GM12878 (cell line): Measurements from ENCODE around the gene GEMIN7. TPM values are rescaled to one million over a fixed set of nuclear protein-coding genes. Genes with fewer than 3 reads are reported as not detected.

Experiments used
- ATAC-seq: fragments of 200-7000 bp; cut with Tn5 transposase; 3 replicates; pipeline ENCODE4 v1.9.1; 2020; ENCODE audit warnings: mild to moderate bottlenecking, moderate library complexity
- BruUV-seq: library from RNA; stranded (reverse); fragments of 400-500 nt; replicated peaks from 2 replicates; lab custom pipeline; 2021; lab: Mats Ljungman, UMichigan
- CTCF ChIA-PET: fragments of 300-600 bp; sonication (Branson Sonifier 250); formaldehyde crosslinking; extraction: SDS; loops from one replicate; lab custom pipeline; 2021; ENCODE audit warnings: inconsistent platforms; lab: Yijun Ruan, JAX
- POLR2A ChIA-PET: fragments of 350-600 bp; formaldehyde crosslinking; extraction: SDS; loops from one replicate; lab custom pipeline; 2021; ENCODE audit warnings: inconsistent platforms; lab: Charles Lee
- RAD21 ChIA-PET: fragments of 300-600 bp; sonication (Branson Sonifier 250); formaldehyde crosslinking; loops from one replicate; lab custom pipeline; 2023; ENCODE audit warnings: antibody characterized with exemption; ENCODE audit not compliant: unreplicated experiment; lab: Charles Lee
- SMC1A ChIA-PET: fragments of 300-600 bp; sonication (Branson Sonifier 250); formaldehyde crosslinking; loops from one replicate; lab custom pipeline; 2023; ENCODE audit not compliant: unreplicated experiment, uncharacterized antibody; lab: Charles Lee
- DNase-seq: peaks from one replicate; pipeline ENCODE4 v3.0.0-alpha.2; 2011; ENCODE audit warnings: low read depth, low spot score
- FAIRE-seq: peaks from 3 replicates; lab custom pipeline; 2011; peaks lifted over from hg19 to GRCh38; lab: Jason Lieb, UNC
- H2AFZ ChIP-seq: 2 replicates; pipeline ENCODE4 v1.6.0; 2011; ENCODE audit warnings: low read depth, low read length, control low read depth; ENCODE audit not compliant: control insufficient read depth
- H3K27ac ChIP-seq: 2 replicates; pipeline ENCODE4 v1.5.1; 2011; ENCODE audit warnings: control low read depth; ENCODE audit not compliant: control insufficient read depth, insufficient read depth
- H3K27me3 ChIP-seq, 2 experiments: replicated peaks in 1 of 2; 2 replicates each; pipeline versions ENCODE4 v1.6.0 to v1.6.1; 2011; ENCODE audit warnings: low read length in 1 of 2; ENCODE audit not compliant: control insufficient read depth in 2 of 2, insufficient read depth in 2 of 2
- H3K36me3 ChIP-seq, 2 experiments: 2 replicates each; pipeline ENCODE4 v1.5.1; 2011; ENCODE audit warnings: low read length in 1 of 2; ENCODE audit not compliant: control insufficient read depth in 2 of 2, insufficient read depth in 2 of 2
- H3K4me1 ChIP-seq: 2 replicates; pipeline ENCODE4 v1.6.1; 2011; ENCODE audit warnings: mild to moderate bottlenecking, low read length, moderate library complexity, mixed read lengths; ENCODE audit not compliant: control insufficient read depth, insufficient read depth
- H3K4me2 ChIP-seq: 2 replicates; pipeline ENCODE4 v1.6.0; 2011; ENCODE audit warnings: control low read depth; ENCODE audit not compliant: control insufficient read depth, insufficient read depth
- H3K4me3 ChIP-seq: fragments of 200-600 bp; sonication (generic); 2 replicates; pipeline ENCODE4 v1.5.1; 2016
- H3K79me2 ChIP-seq: 2 replicates; pipeline ENCODE4 v1.6.0; 2011; ENCODE audit warnings: low read length; ENCODE audit not compliant: control insufficient read depth, insufficient read depth
- H3K9ac ChIP-seq: 2 replicates; pipeline ENCODE4 v1.8.0; 2011; ENCODE audit warnings: low read length, control low read depth, mixed read lengths; ENCODE audit not compliant: control insufficient read depth, insufficient read depth
- H3K9me3 ChIP-seq: replicated peaks from 3 replicates; pipeline ENCODE4 v1.5.1; 2011; ENCODE audit warnings: mild to moderate bottlenecking, low read length; ENCODE audit not compliant: control insufficient read depth, insufficient read depth
- H4K20me1 ChIP-seq: 2 replicates; pipeline ENCODE4 v1.6.0; 2011; ENCODE audit not compliant: control insufficient read depth, insufficient read depth
- DPF2 ChIP-seq: fragments of 450-650 bp; IDR thresholded peaks from 2 replicates; pipeline ENCODE4 v1.6.1; 2017; ENCODE audit warnings: mild to moderate bottlenecking
- NR2C2 ChIP-seq: IDR thresholded peaks from 2 replicates; pipeline ENCODE4 v1.6.1; 2011; ENCODE audit warnings: borderline replicate concordance, low read depth; ENCODE audit not compliant: control insufficient read depth, insufficient read length
- RUNX3 ChIP-seq: IDR thresholded peaks from 2 replicates; pipeline ENCODE4 v1.6.1; 2012; ENCODE audit warnings: low read length, inconsistent platforms
- ZBED1 ChIP-seq: IDR thresholded peaks from 2 replicates; pipeline ENCODE4 v1.6.1; 2016; ENCODE audit warnings: borderline replicate concordance
- WGBS: methylation state at CpG from one replicate; pipeline ENCODE4 v1.1.6; 2016; ENCODE audit warnings: low lambda C conversion rate; ENCODE audit not compliant: insufficient replicate concordance, insufficient coverage; ENCODE audit errors: missing lambda C conversion rate; 5-methylcytosine and 5-hydroxymethylcytosine counted together
- in situ Hi-C: fragments of 300-500 bp; cut with MboI; formaldehyde crosslinking; loops from 9 replicates; pipeline ENCODE4 v1.14.3; 2018; ENCODE audit warnings: mixed read lengths
- intact Hi-C: fragments of 100-400 bp; cut with micrococcal nuclease; formaldehyde crosslinking; loops from one replicate; pipeline ENCODE4 v1.14.2; 2022; ENCODE audit not compliant: unreplicated experiment
- polyA plus RNA-seq, 11 experiments: library from polyadenylated mRNA; depleted of rRNA in 4 of 11; unstranded in 6 of 11; stranded (reverse) in 5 of 11; fragments of >200 nt; fragmentation: Nextera tagmentation in 4 of 11; fragmentation: Illumina TruSeq in 1 of 11; extraction: Ambion mirVana in 4 of 11; extraction: Trizol in 1 of 11; gene quantifications; 1 replicate in 1 of 11; 2 replicates in 10 of 11; pipeline versions ENCODE4 v1.2.1 to v1.2.3, GENCODE V29; 2011 to 2016; ENCODE audit warnings: inconsistent platforms in 2 of 11, missing spikeins in 2 of 11, low read depth in 1 of 11
- total RNA-seq, 4 experiments: library from RNA; depleted of rRNA in 3 of 4; stranded (reverse); fragments of >200 nt in 3 of 4; fragmentation: Illumina TruSeq in 1 of 4; extraction: Trizol in 1 of 4; gene quantifications; 2 replicates each; pipeline versions ENCODE4 v1.2.1 to v1.2.3, GENCODE V29; 2013 to 2021
- TF ChIP-seq, protein P1 (sequence below): fragments of 450-650 bp; formaldehyde crosslinking; IDR thresholded peaks from 2 replicates; pipeline ENCODE4 v1.4.0; 2020; ENCODE audit warnings: mild to moderate bottlenecking, moderate library complexity
- TF ChIP-seq, protein P2 (sequence below): IDR thresholded peaks from 2 replicates; pipeline ENCODE4 v1.6.1; 2011; ENCODE audit warnings: low read depth, mild to moderate bottlenecking, low read length, moderate library complexity, borderline replicate concordance; ENCODE audit errors: extremely low read depth
- TF ChIP-seq, protein P3 (sequence below): fragments of 450-650 bp; IDR thresholded peaks from 2 replicates; pipeline ENCODE4 v1.6.1; 2016; ENCODE audit warnings: mild to moderate bottlenecking
- TF ChIP-seq, protein P4 (sequence below): fragments of 450-650 bp; formaldehyde crosslinking; IDR thresholded peaks from 2 replicates; pipeline ENCODE4 v1.4.0; 2022; ENCODE audit warnings: mild to moderate bottlenecking, moderate library complexity
- TF ChIP-seq, protein P5 (sequence below), 3 experiments: IDR thresholded peaks in 2 of 3; conservative IDR thresholded peaks in 1 of 3; 2 replicates each; pipeline ENCODE4 v1.5.1; 2011; ENCODE audit warnings: low read depth in 3 of 3, low read length in 3 of 3, mild to moderate bottlenecking in 3 of 3, control low read depth in 2 of 3, moderate library complexity in 2 of 3, inconsistent platforms in 1 of 3, mixed read lengths in 1 of 3; ENCODE audit not compliant: control insufficient read depth in 2 of 3, insufficient read depth in 1 of 3; ENCODE audit errors: extremely low read depth in 1 of 3

GEMIN7 gene
- total and polyA plus RNA-seq, 10 of the 15 experiments (the other 5 are each of a cell fraction or from before 2014, with no cell fraction given): 21.1 to 76.7 (median 44.9) TPM

DNA sequence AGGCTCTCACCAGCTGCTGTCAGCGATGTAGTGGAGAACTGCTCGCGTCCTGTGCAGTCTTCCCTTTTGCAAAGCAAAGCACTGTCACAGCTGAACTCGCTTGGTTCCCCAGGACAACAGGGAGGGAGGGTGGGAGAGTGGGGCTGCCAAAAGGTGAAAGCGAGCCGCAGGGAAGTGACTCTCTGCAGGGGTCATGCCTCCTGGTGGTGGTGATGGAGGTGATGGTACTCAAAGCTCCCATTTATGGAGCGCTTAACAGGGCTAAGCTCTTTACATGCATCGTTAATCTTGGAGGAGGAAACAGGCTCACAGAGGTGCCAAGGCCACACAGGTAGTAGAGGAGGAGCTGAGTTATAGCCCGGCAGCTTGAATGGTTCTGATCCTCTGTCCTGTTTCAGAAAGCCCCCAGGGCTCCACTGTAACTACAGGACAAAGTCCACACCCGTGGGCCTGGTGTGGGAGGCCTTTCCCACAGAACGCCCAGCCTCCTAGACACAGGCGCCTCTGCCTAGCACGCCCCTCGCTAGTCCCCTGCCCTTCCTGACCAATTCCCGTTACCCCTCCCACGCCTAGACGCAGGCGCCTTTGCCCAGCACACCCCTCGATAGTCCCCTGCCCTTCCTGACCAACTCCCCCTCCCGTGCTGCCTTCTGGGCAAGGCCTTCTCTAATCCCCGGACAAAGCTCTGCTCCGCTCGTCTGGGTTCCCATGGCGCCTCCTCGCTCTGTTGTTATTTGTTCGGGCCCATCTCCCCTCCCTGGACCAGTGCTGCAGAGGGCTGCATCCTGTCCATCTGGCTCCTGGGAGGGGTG, 24.7 kb downstream of the GEMIN7 start:
- ChIA-PET RAD21 (interaction anchor here (0.7 to 2.3 kb wide), 5 partner anchors 12 to 114 kb away, joined by 3 to 8 read pairs (median 4); partner anchors contain the start of genes PPP1R37 and TRAPPC6A), CTCF (interaction anchor here (0.5 to 3.0 kb wide), 11 partner anchors 9 to 83 kb away, joined by 3 to 12 read pairs (median 6); partner anchors contain the start of genes GEMIN7 and PPP1R37), SMC1A (interaction anchor here (0.6 to 1.6 kb wide), 5 partner anchors 10 to 385 kb away, joined by 3 to 7 read pairs (median 3); no protein-coding TSS in a partner anchor), POLR2A (interaction anchor here (1.9 to 2.4 kb wide), 2 partner anchors 11 to 14 kb away, joined by 8 read pairs; partner anchors contain the start of gene PPP1R37)
- H3K9me3 ChIP-seq: no peaks in the 10 kb centered on the region
- H3K27me3 ChIP-seq: no peaks in the 10 kb centered on the region
- ATAC-seq (peak; percentile 59), FAIRE-seq (no peak), DNase-seq (no peak)
- H2AFZ ChIP-seq: no peak overlapping the region
- intact Hi-C loops: no loop called here
- H3K4me2 ChIP-seq: 0 out of 2 replicates have a peak overlapping the region, but pooled peaks have one; percentile 13
- no TSS peak for BruUV-seq
- peaks cover 9% of the 10 kb centered on the region for H4K20me1 ChIP-seq
- peaks cover 61% of the 10 kb centered on the region for H3K79me2 ChIP-seq
- H3K4me3 ChIP-seq: no peak overlapping the region
- in situ Hi-C loops: no loop called here
- no peak overlapping the region for H3K9ac ChIP-seq
- peaks cover 25% of the 10 kb centered on the region for H3K4me1 ChIP-seq
- no peak overlapping the region for H3K27ac ChIP-seq
- peaks cover 2 to 15% of the 10 kb centered on the region in 2 experiments; a peak in 3 of 4 replicates for H3K36me3 ChIP-seq
- 75% methylated on average over 25 of the region's 26 CpGs for WGBS
- TF ChIP-seq, protein P1, sequence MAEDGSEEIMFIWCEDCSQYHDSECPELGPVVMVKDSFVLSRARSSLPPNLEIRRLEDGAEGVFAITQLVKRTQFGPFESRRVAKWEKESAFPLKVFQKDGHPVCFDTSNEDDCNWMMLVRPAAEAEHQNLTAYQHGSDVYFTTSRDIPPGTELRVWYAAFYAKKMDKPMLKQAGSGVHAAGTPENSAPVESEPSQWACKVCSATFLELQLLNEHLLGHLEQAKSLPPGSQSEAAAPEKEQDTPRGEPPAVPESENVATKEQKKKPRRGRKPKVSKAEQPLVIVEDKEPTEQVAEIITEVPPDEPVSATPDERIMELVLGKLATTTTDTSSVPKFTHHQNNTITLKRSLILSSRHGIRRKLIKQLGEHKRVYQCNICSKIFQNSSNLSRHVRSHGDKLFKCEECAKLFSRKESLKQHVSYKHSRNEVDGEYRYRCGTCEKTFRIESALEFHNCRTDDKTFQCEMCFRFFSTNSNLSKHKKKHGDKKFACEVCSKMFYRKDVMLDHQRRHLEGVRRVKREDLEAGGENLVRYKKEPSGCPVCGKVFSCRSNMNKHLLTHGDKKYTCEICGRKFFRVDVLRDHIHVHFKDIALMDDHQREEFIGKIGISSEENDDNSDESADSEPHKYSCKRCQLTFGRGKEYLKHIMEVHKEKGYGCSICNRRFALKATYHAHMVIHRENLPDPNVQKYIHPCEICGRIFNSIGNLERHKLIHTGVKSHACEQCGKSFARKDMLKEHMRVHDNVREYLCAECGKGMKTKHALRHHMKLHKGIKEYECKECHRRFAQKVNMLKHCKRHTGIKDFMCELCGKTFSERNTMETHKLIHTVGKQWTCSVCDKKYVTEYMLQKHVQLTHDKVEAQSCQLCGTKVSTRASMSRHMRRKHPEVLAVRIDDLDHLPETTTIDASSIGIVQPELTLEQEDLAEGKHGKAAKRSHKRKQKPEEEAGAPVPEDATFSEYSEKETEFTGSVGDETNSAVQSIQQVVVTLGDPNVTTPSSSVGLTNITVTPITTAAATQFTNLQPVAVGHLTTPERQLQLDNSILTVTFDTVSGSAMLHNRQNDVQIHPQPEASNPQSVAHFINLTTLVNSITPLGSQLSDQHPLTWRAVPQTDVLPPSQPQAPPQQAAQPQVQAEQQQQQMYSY (CRISPR knock-in tag): no peak
- TF ChIP-seq, protein P2, sequence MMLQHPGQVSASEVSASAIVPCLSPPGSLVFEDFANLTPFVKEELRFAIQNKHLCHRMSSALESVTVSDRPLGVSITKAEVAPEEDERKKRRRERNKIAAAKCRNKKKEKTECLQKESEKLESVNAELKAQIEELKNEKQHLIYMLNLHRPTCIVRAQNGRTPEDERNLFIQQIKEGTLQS: no peak
- no peak for TF ChIP-seq DPF2
- TF ChIP-seq RUNX3: no peak
- TF ChIP-seq NR2C2: no peak
- TF ChIP-seq, protein P3, sequence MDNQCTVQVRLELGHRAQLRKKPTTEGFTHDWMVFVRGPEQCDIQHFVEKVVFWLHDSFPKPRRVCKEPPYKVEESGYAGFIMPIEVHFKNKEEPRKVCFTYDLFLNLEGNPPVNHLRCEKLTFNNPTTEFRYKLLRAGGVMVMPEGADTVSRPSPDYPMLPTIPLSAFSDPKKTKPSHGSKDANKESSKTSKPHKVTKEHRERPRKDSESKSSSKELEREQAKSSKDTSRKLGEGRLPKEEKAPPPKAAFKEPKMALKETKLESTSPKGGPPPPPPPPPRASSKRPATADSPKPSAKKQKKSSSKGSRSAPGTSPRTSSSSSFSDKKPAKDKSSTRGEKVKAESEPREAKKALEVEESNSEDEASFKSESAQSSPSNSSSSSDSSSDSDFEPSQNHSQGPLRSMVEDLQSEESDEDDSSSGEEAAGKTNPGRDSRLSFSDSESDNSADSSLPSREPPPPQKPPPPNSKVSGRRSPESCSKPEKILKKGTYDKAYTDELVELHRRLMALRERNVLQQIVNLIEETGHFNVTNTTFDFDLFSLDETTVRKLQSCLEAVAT: no peak
- TF ChIP-seq ZBED1: no peak
- TF ChIP-seq, protein P4, sequence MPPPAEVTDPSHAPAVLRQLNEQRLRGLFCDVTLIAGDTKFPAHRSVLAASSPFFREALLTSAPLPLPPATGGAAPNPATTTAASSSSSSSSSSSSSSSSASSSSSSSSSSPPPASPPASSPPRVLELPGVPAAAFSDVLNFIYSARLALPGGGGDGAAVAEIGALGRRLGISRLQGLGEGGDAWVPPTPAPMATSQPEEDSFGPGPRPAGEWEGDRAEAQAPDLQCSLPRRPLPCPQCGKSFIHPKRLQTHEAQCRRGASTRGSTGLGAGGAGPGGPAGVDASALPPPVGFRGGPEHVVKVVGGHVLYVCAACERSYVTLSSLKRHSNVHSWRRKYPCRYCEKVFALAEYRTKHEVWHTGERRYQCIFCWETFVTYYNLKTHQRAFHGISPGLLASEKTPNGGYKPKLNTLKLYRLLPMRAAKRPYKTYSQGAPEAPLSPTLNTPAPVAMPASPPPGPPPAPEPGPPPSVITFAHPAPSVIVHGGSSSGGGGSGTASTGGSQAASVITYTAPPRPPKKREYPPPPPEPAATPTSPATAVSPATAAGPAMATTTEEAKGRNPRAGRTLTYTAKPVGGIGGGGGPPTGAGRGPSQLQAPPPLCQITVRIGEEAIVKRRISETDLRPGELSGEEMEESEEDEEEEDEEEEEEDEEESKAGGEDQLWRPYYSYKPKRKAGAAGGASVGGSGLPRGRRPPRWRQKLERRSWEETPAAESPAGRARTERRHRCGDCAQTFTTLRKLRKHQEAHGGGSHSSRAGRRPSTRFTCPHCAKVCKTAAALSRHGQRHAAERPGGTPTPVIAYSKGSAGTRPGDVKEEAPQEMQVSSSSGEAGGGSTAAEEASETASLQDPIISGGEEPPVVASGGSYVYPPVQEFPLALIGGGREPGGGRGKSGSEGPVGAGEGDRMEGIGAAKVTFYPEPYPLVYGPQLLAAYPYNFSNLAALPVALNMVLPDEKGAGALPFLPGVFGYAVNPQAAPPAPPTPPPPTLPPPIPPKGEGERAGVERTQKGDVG (CRISPR knock-in tag): no peak
- TF ChIP-seq, protein P5, sequence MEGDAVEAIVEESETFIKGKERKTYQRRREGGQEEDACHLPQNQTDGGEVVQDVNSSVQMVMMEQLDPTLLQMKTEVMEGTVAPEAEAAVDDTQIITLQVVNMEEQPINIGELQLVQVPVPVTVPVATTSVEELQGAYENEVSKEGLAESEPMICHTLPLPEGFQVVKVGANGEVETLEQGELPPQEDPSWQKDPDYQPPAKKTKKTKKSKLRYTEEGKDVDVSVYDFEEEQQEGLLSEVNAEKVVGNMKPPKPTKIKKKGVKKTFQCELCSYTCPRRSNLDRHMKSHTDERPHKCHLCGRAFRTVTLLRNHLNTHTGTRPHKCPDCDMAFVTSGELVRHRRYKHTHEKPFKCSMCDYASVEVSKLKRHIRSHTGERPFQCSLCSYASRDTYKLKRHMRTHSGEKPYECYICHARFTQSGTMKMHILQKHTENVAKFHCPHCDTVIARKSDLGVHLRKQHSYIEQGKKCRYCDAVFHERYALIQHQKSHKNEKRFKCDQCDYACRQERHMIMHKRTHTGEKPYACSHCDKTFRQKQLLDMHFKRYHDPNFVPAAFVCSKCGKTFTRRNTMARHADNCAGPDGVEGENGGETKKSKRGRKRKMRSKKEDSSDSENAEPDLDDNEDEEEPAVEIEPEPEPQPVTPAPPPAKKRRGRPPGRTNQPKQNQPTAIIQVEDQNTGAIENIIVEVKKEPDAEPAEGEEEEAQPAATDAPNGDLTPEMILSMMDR (IDR thresholded peaks at IDR 0.05 in 2 of 3, conservative IDR thresholded peaks at IDR 0.05 in 1 of 3; ENCODE audit: control insufficient read depth in 2 of 3, extremely low read depth in 1 of 3, insufficient read depth in 1 of 3, low read depth in 3 of 3, low read length in 3 of 3): 0 out of 6 replicates have a peak, but pooled peaks of 1 of the 3 experiments have one; percentile 8
